C1 segment of cervical spinal cord (tissue), 14 donors: ENCODE results near the gene MYO16.
"Not testable (repeated sequence)": the region's sequence is repeated elsewhere in the genome, so short reads cannot be mapped to it uniquely, and the experiment has no call there.

Source experiments
- DNase-seq, 14 donors: peaks; one replicate each; lab custom pipeline; 2025; lab: John Stamatoyannopoulos, UW

Gene MYO16

GRCh38 chr13:108889324-108889984 lies 260.0 kb downstream of the MYO16 start:
- DNase-seq = no peak

- no peak for DNase-seq
Observed at GRCh38 chr13:108895220-108895704, 265.9 kb downstream of the MYO16 start.

- no peak for DNase-seq
Observed at GRCh38 chr13:108897955-108898354, 268.5 kb downstream of the MYO16 start.

- no peak for DNase-seq
Observed at GRCh38 chr13:108902405-108903155, 273.2 kb downstream of the MYO16 start.

GRCh38 chr13:108903613-108904012 lies 274.2 kb downstream of the MYO16 start:
- no peak for DNase-seq

- DNase-seq = no peak
Observed at GRCh38 chr13:108911807-108912206, 282.4 kb downstream of the MYO16 start.

- DNase-seq = not testable (repeated sequence)
Observed at GRCh38 chr13:108913731-108914130, 284.3 kb downstream of the MYO16 start.

- DNase-seq = no peak
Observed at GRCh38 chr13:108915095-108915633, 285.8 kb downstream of the MYO16 start.

GRCh38 chr13:108915634-108916512 lies 286.5 kb downstream of the MYO16 start:
- peak in 11 of 14 donors; percentile 4 to 79 (median 42) for DNase-seq

GRCh38 chr13:108917581-108917980 lies 288.2 kb downstream of the MYO16 start:
- no peak for DNase-seq

- DNase-seq = no peak
Observed at GRCh38 chr13:108919036-108919907, 289.9 kb downstream of the MYO16 start.

- no peak for DNase-seq
Observed at GRCh38 chr13:108920137-108920536, 290.7 kb downstream of the MYO16 start.

GRCh38 chr13:108921238-108921637 lies 291.8 kb downstream of the MYO16 start:
- no peak for DNase-seq

- no peak for DNase-seq
Observed at GRCh38 chr13:108922108-108922507, 292.7 kb downstream of the MYO16 start.

- no peak for DNase-seq
Observed at GRCh38 chr13:108923386-108924047, 294.1 kb downstream of the MYO16 start.

GRCh38 chr13:108924134-108924533 lies 294.7 kb downstream of the MYO16 start:
- no peak for DNase-seq

GRCh38 chr13:108924541-108924940 lies 295.1 kb downstream of the MYO16 start:
- DNase-seq = no peak

- DNase-seq = no peak
Observed at GRCh38 chr13:108925070-108925469, 295.7 kb downstream of the MYO16 start.

GRCh38 chr13:108926862-108927261 lies 297.5 kb downstream of the MYO16 start:
- DNase-seq = no peak

- DNase-seq = no peak
Observed at GRCh38 chr13:108927615-108928014, 298.2 kb downstream of the MYO16 start.
